ENCODE results near the gene CRELD2. TPM values are rescaled to one million over a fixed set of nuclear protein-coding genes. Genes with fewer than 3 reads are reported as not detected.

CRELD2 gene
- total RNA-seq, 4 donors from 2014 or later: 9.3 to 29.4 (median 21.5) TPM

GRCh38 chr22:49972163-49973017 is 54.0 kb downstream of the CRELD2 start:
- Histone ChIP-seq H3K4me3 (peak overlapping the region; percentile 54), H3K4me1 (peaks cover 53% of the 10 kb centered on the region), H3K27ac (peak overlapping the region; percentile 86)

GRCh38 chr22:49973018-49973961 is 54.9 kb downstream of the CRELD2 start:
- Histone ChIP-seq H3K4me3 (no peak overlapping the region), H3K4me1 (peaks cover 45% of the 10 kb centered on the region), H3K36me3 (no peaks in the 10 kb centered on the region), H3K9me3 (no peaks in the 10 kb centered on the region), H3K27me3 (no peaks in the 10 kb centered on the region), H3K27ac (no peak overlapping the region)
- TF ChIP-seq EP300 (IDR thresholded peaks at IDR 0.05) (no peak), POLR2AphosphoS5 (IDR thresholded peaks at IDR 0.05) (no peak), CTCF (IDR thresholded peaks at IDR 0.05) (no peak), POLR2A (IDR thresholded peaks at IDR 0.05) (no peak)
- DNase-seq (ENCODE audit: low spot score in 2 of 2): no peak
- 87% methylated on average over 5 of the region's 5 CpGs for WGBS

More at GRCh38 chr22:49972163-49973017, 54.0 kb downstream of the CRELD2 start:
- Histone ChIP-seq H3K27me3 (no peaks in the 10 kb centered on the region), H3K36me3 (no peaks in the 10 kb centered on the region), H3K9me3 (no peaks in the 10 kb centered on the region)
- no peak for TF ChIP-seq POLR2A (IDR thresholded peaks at IDR 0.05)
- TF ChIP-seq EP300 (IDR thresholded peaks at IDR 0.05): no peak
- no peak for TF ChIP-seq CTCF (IDR thresholded peaks at IDR 0.05)
- no peak for TF ChIP-seq POLR2AphosphoS5 (IDR thresholded peaks at IDR 0.05)
- DNase-seq (ENCODE audit: low spot score in 2 of 2): peak; percentile 79
- 46% methylated on average over 17 of the region's 45 CpGs for WGBS

GRCh38 chr22:49975543-49976389 is 57.3 kb downstream of the CRELD2 start:
- Histone ChIP-seq H3K36me3 (no peaks in the 10 kb centered on the region), H3K27me3 (no peaks in the 10 kb centered on the region), H3K9me3 (peaks cover 10% of the 10 kb centered on the region), H3K4me3 (no peak overlapping the region), H3K27ac (peak overlapping the region; percentile 48), H3K4me1 (peaks cover 24% of the 10 kb centered on the region)
- WGBS: 25% methylated on average over 15 of the region's 17 CpGs
- DNase-seq (ENCODE audit: low spot score in 2 of 2): peak; percentile 69 to 77
- TF ChIP-seq POLR2AphosphoS5 (IDR thresholded peaks at IDR 0.05) (no peak), POLR2A (IDR thresholded peaks at IDR 0.05) (no peak), CTCF (IDR thresholded peaks at IDR 0.05) (no peak), EP300 (IDR thresholded peaks at IDR 0.05) (no peak)

GRCh38 chr22:49976439-49977175 is 58.2 kb downstream of the CRELD2 start:
- no peak overlapping the region for H3K4me3 ChIP-seq
- H3K27me3 ChIP-seq: no peaks in the 10 kb centered on the region
- peaks cover 16% of the 10 kb centered on the region for H3K4me1 ChIP-seq
- no peak for DNase-seq (ENCODE audit: low spot score in 2 of 2)
- peaks cover 10% of the 10 kb centered on the region for H3K9me3 ChIP-seq
- no peak for TF ChIP-seq POLR2A (IDR thresholded peaks at IDR 0.05)
- TF ChIP-seq POLR2AphosphoS5 (IDR thresholded peaks at IDR 0.05): no peak
- TF ChIP-seq CTCF (IDR thresholded peaks at IDR 0.05): no peak
- no peak for TF ChIP-seq EP300 (IDR thresholded peaks at IDR 0.05)
- H3K36me3 ChIP-seq: no peaks in the 10 kb centered on the region
- WGBS: 35% methylated on average over 15 of the region's 15 CpGs
- H3K27ac ChIP-seq: no peak overlapping the region

Other genes starting within 250 kb of the CRELD2 start
- 100 to 1,000 TPM in 1 of 4 donors, 10 to 100 TPM in 3; 69.3 to 116 (median 81.1) TPM for gene BRD1, start 90.8 kb upstream of the CRELD2 start, total RNA-seq
- gene ZBED4, start 64.8 kb upstream of the CRELD2 start, total RNA-seq: 10 to 100 TPM; 11.9 to 19.4 (median 18.2) TPM
- gene ALG12, start 196 bp upstream of the CRELD2 start, total RNA-seq: 10 to 100 TPM; 13.2 to 23.8 (median 16.8) TPM
- gene PIM3, start 42.1 kb downstream of the CRELD2 start, total RNA-seq: 100 to 1,000 TPM; 103 to 202 (median 143) TPM
- gene IL17REL, start 94.1 kb downstream of the CRELD2 start, total RNA-seq: not detected
- gene TTLL8, start 139.7 kb downstream of the CRELD2 start, total RNA-seq: not detected
- 1 to 10 TPM in 1 of 4 donors, under 1 TPM in 3; 0.49 to 3.4 (median 0.70) TPM for gene MLC1, start 166.8 kb downstream of the CRELD2 start, total RNA-seq
- under 1 TPM in 2 of 4 donors, not detected in 2; 0.68 to 0.80 TPM for gene MOV10L1, start 171.4 kb downstream of the CRELD2 start, total RNA-seq

Measured in suprapubic skin (tissue), 4 donors.